Hippocampal formation (tissue), 2 donors: Measurements from ENCODE around the gene AGAP9.
"Not testable (repeated sequence)": the region's sequence is repeated elsewhere in the genome, so short reads cannot be mapped to it uniquely, and the experiment has no call there.

Experiments used
- DNase-seq, 2 donors: peaks; one replicate each; lab custom pipeline; 2025; lab: John Stamatoyannopoulos, UW

Gene AGAP9

GRCh38 chr10:47457528-47457820 lies 66.0 kb downstream of the AGAP9 start:
- no peak for DNase-seq

- no peak for DNase-seq
Measured at GRCh38 chr10:47456794-47457527, 66.5 kb downstream of the AGAP9 start.

- no peak for DNase-seq
Measured at GRCh38 chr10:47456079-47456785, 67.2 kb downstream of the AGAP9 start.

- DNase-seq, result not testable (repeated sequence)
Measured at GRCh38 chr10:47455350-47456078, 67.9 kb downstream of the AGAP9 start.

- DNase-seq, result no peak
Measured at GRCh38 chr10:47454780-47455058, 68.7 kb downstream of the AGAP9 start.

GRCh38 chr10:47454008-47454779 lies 69.2 kb downstream of the AGAP9 start:
- DNase-seq, result no peak

GRCh38 chr10:47453141-47454007 lies 70.1 kb downstream of the AGAP9 start:
- DNase-seq, result no peak

- no peak for DNase-seq
Measured at GRCh38 chr10:47452495-47453140, 70.8 kb downstream of the AGAP9 start.

GRCh38 chr10:47451998-47452494 lies 71.4 kb downstream of the AGAP9 start:
- no peak for DNase-seq
